Stimulated activated CD8-positive, alpha-beta memory T cell treated with anti-CD3 and anti-CD28 coated beads, Interleukin-12 subunit alpha, Interleukin-12 subunit beta, amount 100 ng/mL, for 24 hours (primary cell): ENCODE results near the gene CDC34.

ENCODE experiments used
- DNase-seq: peaks from one replicate; pipeline ENCODE4 v3.0.0-alpha.2; 2020; ENCODE audit errors: extremely low read depth

Gene CDC34

GRCh38 chr19:519449-519865 is 12.1 kb upstream of the CDC34 start:
- no peak for DNase-seq

GRCh38 chr19:522726-523125 is 8.8 kb upstream of the CDC34 start:
- DNase-seq: no peak

DNA sequence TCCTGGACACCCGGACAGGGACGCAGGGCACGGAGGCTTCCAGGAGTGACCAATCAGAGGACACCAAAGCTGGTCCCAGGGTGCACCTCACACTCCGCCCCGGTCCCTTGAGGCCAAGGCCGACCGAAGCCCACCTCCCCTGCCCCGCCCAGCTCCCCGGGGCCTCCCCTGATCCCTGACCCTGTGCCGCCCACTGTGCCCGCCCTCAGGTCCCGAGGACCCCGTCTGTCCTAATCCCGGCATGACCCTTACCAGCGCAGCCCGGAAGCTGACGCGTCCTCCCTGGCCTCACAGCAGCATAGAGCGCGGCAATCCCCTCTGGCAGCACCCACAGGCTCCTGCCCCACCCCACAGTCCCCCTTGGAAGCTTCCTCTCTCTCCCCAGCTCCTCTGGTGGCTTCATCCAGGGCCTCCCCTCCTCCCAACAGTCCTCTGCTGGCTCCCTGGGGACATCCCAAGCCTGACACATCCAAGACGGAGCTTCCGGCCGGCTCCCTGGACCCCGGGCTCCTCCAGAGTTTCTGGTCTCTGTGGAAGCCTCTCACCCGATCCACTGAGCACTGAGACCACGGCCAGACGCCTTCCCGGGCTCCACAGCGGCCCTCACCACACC is 7.4 kb upstream of the CDC34 start:
- no peak for DNase-seq

DNA sequence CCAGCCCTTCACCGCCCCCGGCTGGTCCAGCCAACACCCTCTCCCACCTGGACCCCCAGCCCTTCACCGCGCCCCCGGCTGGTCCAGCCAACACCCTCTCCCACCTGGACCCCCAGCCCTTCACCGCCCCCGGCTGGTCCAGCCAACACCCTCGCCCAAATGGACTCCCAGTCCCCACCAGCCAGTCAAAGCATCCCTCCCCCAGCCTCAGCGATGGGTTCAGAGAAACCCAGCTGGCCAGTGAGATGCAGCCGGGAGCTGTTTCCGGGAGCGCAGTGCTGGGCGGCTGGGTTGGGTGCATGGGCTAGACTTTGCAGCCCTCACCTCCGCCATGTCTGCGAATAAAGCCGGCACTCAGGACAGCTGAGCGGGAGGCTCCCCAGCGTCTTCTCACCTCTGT is 6.5 kb upstream of the CDC34 start:
- no peak for DNase-seq

DNA sequence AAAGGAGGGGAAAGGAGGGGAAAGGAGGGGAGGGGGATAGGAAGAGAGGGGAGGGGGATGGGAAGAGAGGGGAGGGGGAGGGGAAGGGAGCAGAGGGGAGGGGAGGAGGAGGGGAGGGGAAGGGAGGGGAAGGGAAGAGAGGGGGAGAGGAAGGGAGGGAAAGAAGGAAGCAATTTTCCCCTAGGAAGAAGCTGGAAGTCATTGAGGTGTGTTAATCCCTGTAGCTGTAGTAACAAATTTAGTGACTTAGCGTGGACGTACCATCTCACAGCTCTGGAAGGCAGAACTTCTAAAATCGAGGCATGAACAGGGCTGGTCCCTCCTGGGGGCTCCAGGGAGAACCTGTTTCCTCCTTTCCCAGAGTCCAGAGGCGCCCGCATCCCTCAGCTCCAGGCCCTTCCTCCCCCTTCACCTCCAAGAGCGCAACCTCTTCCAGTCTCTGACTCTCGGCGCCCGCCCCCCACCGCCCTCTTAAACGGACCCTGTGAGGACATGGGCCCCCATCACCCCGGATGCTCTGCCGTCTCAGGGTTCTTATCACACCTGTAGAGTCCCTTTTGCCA is 5.6 kb upstream of the CDC34 start:
- DNase-seq: no peak

- no peak for DNase-seq
Measured at GRCh38 chr19:530134-531008, 1.2 kb upstream of the CDC34 start.

DNA sequence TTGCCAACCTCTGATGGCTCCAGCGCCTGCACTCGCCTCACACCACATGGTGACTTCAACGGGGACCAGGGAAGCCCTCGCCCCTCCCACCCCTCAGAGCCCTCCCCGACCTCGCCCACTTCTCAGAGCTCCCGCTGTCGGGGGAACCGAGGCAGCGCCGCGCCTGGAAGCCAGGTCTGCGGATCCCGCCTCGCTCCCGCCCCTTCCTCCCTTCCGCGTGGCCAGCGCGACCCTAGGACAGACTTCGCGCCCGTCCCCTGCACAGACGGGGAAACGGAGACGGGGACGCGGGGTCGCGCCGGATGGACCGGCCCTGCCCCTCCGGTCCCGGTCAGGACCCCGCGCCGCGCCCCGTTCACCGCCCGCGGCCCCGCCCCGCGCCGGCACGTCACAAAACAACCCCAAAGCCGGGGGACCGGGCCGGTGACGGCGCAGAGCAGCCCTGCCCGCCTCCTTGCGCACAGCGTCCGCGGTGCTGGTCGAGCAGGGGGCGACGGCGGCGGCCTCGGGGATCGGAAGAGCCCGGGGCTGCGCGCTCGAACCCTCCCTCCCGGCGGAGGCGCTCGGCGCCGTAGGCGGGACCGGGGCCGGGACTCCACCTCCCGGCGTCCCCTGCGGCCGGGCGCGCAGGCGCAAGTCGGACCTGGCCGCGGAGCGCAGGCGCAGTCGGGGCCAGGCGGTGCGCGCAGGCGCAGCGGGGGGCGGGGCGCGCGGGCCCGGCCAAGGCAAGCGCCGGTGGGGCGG is 379 bp upstream of the CDC34 start:
- peak; percentile 62 for DNase-seq

GRCh38 chr19:532561-533363 is 1.2 kb downstream of the CDC34 start:
- DNase-seq: no peak

- DNase-seq: no peak
Measured at GRCh38 chr19:533364-534058, 2.0 kb downstream of the CDC34 start.

DNA sequence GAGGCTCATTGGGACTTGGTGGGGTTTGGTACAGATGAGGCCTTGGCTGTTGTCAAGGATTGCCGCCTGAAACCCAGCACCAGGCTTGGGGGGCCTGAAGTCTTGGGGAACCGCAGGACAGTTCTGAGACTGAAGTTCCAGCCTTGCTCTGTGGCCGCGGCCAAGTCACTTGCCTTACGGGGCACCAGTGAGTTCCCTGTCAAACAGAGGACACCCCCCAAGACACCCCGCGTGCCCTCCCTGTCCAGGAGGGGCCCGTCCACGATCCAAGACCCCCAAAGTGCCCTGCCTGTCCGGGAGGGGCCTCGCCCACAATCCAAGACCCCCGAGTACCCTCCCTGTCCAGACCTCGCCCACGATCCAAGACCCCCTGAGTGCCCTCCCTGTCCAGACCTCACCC is 2.5 kb downstream of the CDC34 start:
- no peak for DNase-seq

DNA sequence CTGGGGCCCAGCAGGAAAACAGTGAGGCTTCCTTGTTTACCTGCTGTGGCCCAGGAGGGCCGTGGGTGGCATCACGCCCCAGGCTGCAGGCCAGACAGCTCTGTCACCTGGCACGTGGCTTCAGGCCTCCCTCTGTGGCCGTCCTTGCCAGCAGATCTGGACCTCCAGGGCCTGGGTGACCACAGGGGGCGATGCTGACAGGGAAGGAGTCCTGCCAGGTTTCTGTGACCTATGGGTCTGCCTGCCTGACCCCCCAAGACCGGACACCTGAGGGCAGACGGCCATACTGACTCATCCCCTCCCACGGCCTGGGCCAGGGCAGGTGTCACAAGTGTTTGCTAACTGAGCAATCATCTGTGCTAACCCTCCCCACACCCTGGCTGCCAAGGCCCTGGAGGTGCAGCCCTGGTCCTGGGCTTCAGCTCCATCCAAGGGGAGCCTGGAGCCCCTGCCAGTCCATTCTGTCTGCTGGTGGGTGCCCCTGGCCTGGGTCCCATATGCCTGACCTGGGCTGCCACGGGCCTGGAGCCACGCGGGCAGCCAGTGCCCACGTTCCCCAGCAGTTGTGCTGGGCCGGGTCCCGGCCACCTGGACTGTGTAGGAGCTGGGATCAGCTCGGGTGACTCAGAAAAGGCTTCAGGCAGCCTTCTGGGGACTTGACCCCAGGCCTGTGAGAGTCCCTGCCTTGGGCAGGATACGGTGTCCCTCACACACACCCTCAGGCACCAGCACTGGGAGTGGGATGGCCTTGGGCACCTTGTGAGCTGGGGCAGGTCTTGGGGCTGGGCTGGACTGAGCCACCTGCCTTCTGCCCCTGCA is 3.7 kb downstream of the CDC34 start:
- DNase-seq: no peak

GRCh38 chr19:536031-536880 is 4.7 kb downstream of the CDC34 start:
- no peak for DNase-seq

GRCh38 chr19:536881-537404 is 5.4 kb downstream of the CDC34 start:
- no peak for DNase-seq

- no peak for DNase-seq
Measured at GRCh38 chr19:538641-539428, 7.3 kb downstream of the CDC34 start.

GRCh38 chr19:539429-540030 is 8.0 kb downstream of the CDC34 start:
- no peak for DNase-seq

DNA sequence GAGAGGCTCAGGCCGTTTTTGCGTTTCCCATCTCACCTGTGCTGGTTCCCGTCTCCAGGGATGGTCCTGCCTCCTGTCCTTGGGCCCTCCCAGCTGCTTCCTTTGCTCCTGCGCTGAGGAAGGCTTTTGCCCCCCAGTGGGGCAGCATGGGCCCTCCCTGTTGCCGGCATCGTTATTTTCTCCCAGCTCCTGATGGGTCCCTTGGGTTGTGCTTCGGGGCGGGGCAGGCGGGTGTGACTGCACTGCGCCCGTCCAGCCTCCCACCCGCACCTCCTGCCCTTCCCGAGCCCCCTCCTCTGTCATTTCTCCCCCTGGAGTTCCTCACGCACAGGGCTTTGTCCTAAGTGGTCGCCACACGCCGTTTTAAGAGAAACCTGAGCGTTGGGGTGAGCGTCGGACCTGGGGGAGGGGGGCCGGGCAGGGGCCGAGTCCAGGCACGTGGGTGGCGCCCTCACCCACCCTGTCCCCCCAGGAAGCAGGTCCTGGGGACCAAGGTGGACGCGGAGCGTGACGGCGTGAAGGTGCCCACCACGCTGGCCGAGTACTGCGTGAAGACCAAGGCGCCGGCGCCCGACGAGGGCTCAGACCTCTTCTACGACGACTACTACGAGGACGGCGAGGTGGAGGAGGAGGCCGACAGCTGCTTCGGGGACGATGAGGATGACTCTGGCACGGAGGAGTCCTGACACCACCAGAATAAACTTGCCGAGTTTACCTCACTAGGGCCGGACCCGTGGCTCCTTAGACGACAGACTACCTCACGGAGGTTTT is 9.5 kb downstream of the CDC34 start:
- DNase-seq: no peak

DNA sequence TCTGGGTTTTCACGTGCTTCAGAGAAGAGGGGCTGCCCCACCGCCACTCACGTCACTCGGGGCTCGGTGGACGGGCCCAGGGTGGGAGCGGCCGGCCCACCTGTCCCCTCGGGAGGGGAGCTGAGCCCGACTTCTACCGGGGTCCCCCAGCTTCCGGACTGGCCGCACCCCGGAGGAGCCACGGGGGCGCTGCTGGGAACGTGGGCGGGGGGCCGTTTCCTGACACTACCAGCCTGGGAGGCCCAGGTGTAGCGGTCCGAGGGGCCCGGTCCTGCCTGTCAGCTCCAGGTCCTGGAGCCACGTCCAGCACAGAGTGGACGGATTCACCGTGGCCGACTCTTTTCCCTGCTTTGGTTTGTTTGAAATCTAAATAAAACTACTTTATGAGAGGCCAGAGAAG is 10.1 kb downstream of the CDC34 start:
- no peak for DNase-seq
